Activated gamma-delta T cell (primary cell): ENCODE results near the gene C1orf226.
"Not testable (repeated sequence)": the region's sequence is repeated elsewhere in the genome, so short reads cannot be mapped to it uniquely, and the experiment has no call there.

Source experiments
- DNase-seq: peaks from one replicate; lab custom pipeline; 2025; lab: John Stamatoyannopoulos, UW
- total RNA-seq, 2 donors: gene quantifications; one replicate each; lab custom pipeline; 2026; lab: John Stamatoyannopoulos, UW

C1orf226 gene
- 0 to 0.17 reads per million in 2 donors for total RNA-seq

GRCh38 chr1:162381383-162381782, at the start of gene C1orf226:
Gene C1orf226 (plus strand): TSS chr1:162381728. CDS start chr1:162381902, 174 bp downstream.
- DNase-seq = no peak

DNA sequence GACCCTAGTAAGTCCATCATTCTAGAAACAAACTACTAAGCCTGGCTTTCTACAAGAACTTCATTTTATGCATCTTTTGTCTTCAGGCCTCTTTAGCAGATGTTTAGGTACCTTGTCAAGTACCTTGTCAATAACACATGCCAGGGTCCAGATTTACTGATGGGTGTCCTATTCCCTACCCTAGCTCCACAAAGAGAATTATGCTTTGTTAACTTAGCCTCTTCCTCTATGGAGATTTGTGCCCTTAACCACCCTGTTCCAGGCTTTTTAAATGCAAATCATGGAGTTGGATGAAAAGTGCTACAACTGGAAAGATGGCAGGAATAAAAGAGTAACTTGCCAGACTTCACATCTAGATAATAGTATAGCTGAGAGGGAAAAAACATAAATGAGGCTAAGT, 47.5 kb upstream of the C1orf226 start:
- DNase-seq = no peak

DNA sequence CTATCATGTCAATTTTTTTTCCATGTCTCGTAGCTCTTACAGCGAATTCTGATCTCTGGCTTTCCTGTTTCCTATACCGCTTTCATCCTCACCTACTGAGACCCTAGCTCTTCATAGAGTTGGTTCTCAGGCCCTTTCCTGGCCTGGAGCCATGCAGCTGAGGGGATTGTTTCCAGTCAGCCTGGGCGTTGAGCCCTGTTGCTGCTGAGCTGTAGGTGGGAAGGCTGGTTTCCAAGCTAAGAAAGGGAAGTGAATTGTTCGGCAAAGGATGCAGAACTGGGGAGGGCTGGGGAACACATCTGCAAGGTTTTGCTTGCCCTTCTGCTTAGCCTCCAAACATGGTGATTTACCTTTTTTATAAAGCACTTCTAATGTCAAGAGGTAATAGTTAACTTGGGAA, 46.4 kb upstream of the C1orf226 start:
- no peak for DNase-seq

DNA sequence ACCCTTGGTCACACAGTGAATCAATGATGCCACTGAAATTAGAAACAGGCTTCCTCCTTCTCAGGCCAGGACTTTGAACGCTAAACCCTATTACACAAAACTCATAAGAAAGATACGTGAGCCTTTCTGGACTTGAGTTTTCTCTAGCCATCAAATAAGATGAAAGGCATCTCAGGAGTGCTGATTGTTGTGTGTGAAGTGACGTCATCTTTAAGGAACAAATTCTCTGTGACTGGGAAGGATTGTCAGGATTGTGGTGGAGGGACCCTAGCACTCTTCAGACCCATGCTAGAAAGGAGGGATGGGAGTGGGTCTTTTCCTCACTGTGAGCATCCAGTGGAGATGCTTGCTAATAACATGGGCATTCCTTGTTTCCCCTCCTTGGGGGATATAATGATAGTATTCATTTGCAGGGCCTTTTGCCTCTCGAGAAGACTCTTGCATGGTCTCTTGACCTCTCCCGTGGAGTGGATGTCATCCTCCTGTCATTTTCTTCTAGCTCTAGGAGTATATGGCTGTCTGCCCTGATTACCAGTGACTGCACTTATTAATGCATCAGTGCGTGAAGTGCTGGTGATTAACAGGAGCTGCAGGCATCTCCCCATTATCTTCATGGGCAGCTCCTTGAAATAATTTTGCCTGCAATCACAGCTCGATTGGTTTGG, 44.8 kb upstream of the C1orf226 start:
- no peak for DNase-seq

GRCh38 chr1:162342452-162342983, 39.0 kb upstream of the C1orf226 start:
- DNase-seq = no peak

- no peak for DNase-seq
These were observed 38.1 kb upstream of the C1orf226 start for GRCh38 chr1:162343470-162343869.

- no peak for DNase-seq
These were observed 34.2 kb upstream of the C1orf226 start for GRCh38 chr1:162347281-162347680.

DNA sequence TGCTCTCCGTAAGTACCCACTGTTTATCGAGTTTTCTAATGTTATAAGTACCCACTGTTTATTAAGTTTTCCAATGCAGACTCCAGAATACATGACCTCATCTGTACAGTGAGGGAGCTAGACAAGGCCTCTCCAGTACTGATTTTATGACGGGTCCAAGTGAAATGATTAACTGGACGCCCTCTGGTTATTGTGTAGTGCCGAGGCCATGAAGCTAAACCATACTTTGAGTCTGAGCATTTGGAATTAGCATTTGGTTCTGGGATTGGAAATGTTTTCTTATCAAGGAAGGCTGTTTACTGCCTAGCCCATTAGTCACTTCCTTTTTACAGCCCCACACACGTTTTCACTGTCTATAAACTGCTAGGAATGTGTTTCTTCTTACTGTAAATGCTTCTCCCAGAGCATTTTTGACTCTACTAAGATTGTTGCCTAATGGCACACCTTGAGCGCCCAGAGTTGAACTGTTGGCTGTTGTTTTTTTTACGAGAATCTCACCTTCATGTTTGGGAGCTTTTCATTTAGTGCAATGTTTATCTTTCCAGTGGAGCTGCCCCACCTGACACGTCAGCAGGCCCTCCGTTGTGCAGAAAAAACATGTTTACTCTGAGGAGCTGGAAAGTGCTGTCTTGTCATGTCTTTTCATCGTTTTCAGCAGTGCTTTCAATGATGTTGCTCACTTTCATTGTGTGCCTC, 31.7 kb upstream of the C1orf226 start:
- no peak for DNase-seq

DNA sequence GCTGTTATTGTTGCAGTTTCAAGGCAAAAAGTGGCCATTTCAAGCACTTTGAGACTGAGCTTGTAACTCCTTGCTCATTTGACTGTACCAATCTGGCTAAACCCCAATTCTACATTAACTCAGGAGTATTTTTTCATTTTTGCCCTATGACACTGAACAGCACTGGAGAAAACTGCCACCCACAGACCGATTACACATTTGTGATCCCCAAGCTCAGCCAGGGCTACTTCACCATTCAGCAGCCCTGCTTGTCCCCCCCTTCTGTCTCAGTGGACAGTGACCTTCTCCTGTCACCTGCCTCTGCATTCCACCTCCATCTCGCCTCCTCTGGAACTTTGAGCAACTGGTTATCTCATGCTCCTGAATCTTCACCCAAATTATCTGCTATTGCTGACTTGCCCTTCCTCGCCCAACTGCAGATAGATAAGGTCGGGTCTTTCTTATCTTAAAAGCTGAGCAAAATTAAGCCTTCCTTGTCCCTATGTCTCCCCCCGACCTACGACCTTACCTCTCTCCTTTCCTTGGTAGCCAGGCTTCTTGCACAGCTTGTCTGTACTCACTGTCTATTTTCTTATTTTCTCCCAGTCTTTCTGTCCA, 30.2 kb upstream of the C1orf226 start:
- no peak for DNase-seq

GRCh38 chr1:162351874-162352273, 29.7 kb upstream of the C1orf226 start:
- not testable (repeated sequence) for DNase-seq

- no peak for DNase-seq
These were observed 28.4 kb upstream of the C1orf226 start for GRCh38 chr1:162353078-162353477.

- DNase-seq = no peak
These were observed 27.8 kb upstream of the C1orf226 start for GRCh38 chr1:162353702-162354101.

GRCh38 chr1:162357681-162358266, 23.8 kb upstream of the C1orf226 start:
- no peak for DNase-seq

DNA sequence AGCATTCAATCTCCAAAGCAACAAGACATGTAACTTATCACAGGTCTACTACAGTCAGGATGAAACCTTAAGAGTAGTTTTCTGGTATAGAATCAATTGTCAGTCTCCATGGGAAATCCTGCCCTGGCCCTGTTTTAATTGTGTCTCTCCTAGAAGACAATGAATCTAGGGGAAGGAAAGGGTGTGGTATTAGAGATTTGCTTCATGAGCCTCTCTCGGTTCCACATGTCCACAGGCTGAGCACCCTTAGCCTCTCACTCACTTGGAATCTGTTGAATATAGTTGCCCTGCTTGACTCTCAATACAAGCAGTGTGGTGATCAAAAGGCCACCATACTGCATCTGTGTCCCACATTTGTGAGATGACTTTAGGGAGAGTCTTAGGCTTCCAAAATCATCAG, 22.6 kb upstream of the C1orf226 start:
- no peak for DNase-seq

- DNase-seq = no peak
These were observed 21.8 kb upstream of the C1orf226 start for GRCh38 chr1:162359523-162360236.

- no peak for DNase-seq
These were observed 21.2 kb upstream of the C1orf226 start for GRCh38 chr1:162360237-162360873.

DNA sequence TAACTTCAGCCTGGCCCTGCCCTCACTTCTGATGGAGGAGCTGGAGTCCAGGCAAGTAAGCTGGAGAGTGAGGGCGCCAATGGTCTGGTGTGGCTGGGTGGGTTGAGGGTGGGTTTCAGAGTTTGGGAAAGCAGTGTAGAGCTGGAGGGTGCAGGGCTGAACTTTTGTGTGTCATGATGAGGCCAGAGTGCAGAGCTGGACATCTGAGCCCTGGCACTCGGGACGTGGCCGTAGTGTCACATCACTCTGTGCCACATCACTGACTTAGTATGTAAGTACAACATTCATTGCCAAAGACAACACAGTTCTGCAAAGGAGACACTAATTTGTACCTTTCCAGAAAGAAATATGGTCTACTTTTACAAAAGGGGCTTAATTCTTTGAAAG, 20.7 kb upstream of the C1orf226 start:
- DNase-seq = no peak

DNA sequence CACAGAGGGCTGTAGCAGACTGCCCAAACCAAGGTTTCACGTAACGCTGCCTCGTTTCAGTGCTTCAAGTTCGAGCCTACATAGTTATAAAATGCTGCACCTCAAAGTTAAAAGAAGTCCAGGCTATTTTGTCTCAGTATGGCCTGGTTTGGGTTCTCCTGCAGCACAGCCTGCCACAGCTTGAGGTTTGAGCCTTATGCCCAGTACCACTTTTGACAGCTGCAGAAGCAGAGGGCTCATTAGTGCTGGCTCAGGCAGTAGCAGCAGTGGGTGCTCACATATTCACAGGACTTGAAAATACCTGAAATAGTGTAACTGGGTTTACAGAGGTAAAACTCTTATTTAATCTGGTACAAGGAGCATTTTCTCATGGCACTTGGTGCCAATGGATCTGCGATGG, 20.2 kb upstream of the C1orf226 start:
- DNase-seq = no peak

DNA sequence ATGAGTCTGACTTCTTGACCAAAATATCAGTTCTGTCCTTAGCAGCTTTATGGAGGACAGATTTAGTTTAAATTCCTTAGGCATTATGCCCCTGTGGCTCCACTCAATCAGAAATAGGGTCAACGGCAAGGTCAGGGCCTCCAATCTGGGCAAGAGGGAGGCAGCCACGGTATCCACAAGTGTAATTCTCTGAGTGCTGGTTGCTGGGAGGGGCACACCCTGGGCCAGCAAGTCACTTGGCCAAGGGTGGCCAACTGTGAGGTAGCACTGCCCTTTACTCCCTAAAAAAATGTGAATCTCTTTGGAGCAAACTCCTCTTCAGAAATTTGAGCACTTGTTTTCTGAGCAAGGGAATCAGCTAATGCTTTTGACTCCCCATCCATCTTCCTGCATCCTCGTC, 17.7 kb upstream of the C1orf226 start:
- no peak for DNase-seq

- DNase-seq = no peak
These were observed 17.0 kb upstream of the C1orf226 start for GRCh38 chr1:162364498-162364897.

GRCh38 chr1:162365284-162366020, 16.1 kb upstream of the C1orf226 start:
- DNase-seq = no peak
